ENCODE results near the gene KIAA0232. TPM values are rescaled to one million over a fixed set of nuclear protein-coding genes. Genes with fewer than 3 reads are reported as not detected.

Gene KIAA0232
- total RNA-seq, 1 donor, result 28.4 TPM

GRCh38 chr4:6855692-6856297 lies 73.3 kb downstream of the KIAA0232 start:
- H3K9me3 ChIP-seq (ENCODE audit: low read depth, low read length), result no peaks in the 10 kb centered on the region
- H3K4me1 ChIP-seq (ENCODE audit: insufficient read depth, low read length), result peaks cover 19% of the 10 kb centered on the region
- no peaks in the 10 kb centered on the region for H3K27me3 ChIP-seq (ENCODE audit: insufficient read depth, low read length)
- no peak overlapping the region for H3K4me3 ChIP-seq (ENCODE audit: low read length)

- Histone ChIP-seq H3K4me1 (ENCODE audit: insufficient read depth, low read length) (peaks cover 19% of the 10 kb centered on the region), H3K4me3 (ENCODE audit: low read length) (no peak overlapping the region), H3K9me3 (ENCODE audit: low read depth, low read length) (no peaks in the 10 kb centered on the region), H3K27me3 (ENCODE audit: insufficient read depth, low read length) (no peaks in the 10 kb centered on the region)
These were observed 73.9 kb downstream of the KIAA0232 start for GRCh38 chr4:6856391-6856790.

- Histone ChIP-seq H3K27me3 (ENCODE audit: insufficient read depth, low read length) (no peaks in the 10 kb centered on the region), H3K9me3 (ENCODE audit: low read depth, low read length) (no peaks in the 10 kb centered on the region), H3K4me1 (ENCODE audit: insufficient read depth, low read length) (peaks cover 19% of the 10 kb centered on the region), H3K4me3 (ENCODE audit: low read length) (no peak overlapping the region)
These were observed 74.7 kb downstream of the KIAA0232 start for GRCh38 chr4:6857009-6857882.

- Histone ChIP-seq H3K4me1 (ENCODE audit: insufficient read depth, low read length) (peaks cover 12% of the 10 kb centered on the region), H3K27me3 (ENCODE audit: insufficient read depth, low read length) (no peaks in the 10 kb centered on the region), H3K9me3 (ENCODE audit: low read depth, low read length) (no peaks in the 10 kb centered on the region), H3K4me3 (ENCODE audit: low read length) (no peak overlapping the region)
These were observed 76.5 kb downstream of the KIAA0232 start for GRCh38 chr4:6858997-6859396.

- no peaks in the 10 kb centered on the region for H3K27me3 ChIP-seq (ENCODE audit: insufficient read depth, low read length)
- H3K9me3 ChIP-seq (ENCODE audit: low read depth, low read length), result no peaks in the 10 kb centered on the region
- peaks cover 7% of the 10 kb centered on the region for H3K4me1 ChIP-seq (ENCODE audit: insufficient read depth, low read length)
- no peak overlapping the region for H3K4me3 ChIP-seq (ENCODE audit: low read length)
These were observed 77.0 kb downstream of the KIAA0232 start for GRCh38 chr4:6859543-6859942.

- Histone ChIP-seq H3K4me1 (ENCODE audit: insufficient read depth, low read length) (peaks cover 12% of the 10 kb centered on the region), H3K9me3 (ENCODE audit: low read depth, low read length) (no peaks in the 10 kb centered on the region), H3K4me3 (ENCODE audit: low read length) (no peak overlapping the region), H3K27me3 (ENCODE audit: insufficient read depth, low read length) (no peaks in the 10 kb centered on the region)
These were observed 85.9 kb downstream of the KIAA0232 start for GRCh38 chr4:6868386-6868785.

GRCh38 chr4:6869944-6870343 lies 87.4 kb downstream of the KIAA0232 start:
- peaks cover 22% of the 10 kb centered on the region for H3K4me1 ChIP-seq (ENCODE audit: insufficient read depth, low read length)
- H3K9me3 ChIP-seq (ENCODE audit: low read depth, low read length), result no peaks in the 10 kb centered on the region
- no peak overlapping the region for H3K4me3 ChIP-seq (ENCODE audit: low read length)
- H3K27me3 ChIP-seq (ENCODE audit: insufficient read depth, low read length), result no peaks in the 10 kb centered on the region

GRCh38 chr4:6873291-6873690 lies 90.8 kb downstream of the KIAA0232 start:
- Histone ChIP-seq H3K9me3 (ENCODE audit: low read depth, low read length) (no peaks in the 10 kb centered on the region), H3K4me3 (ENCODE audit: low read length) (no peak overlapping the region), H3K4me1 (ENCODE audit: insufficient read depth, low read length) (peaks cover 36% of the 10 kb centered on the region), H3K27me3 (ENCODE audit: insufficient read depth, low read length) (no peaks in the 10 kb centered on the region)

- Histone ChIP-seq H3K4me1 (ENCODE audit: insufficient read depth, low read length) (peaks cover 36% of the 10 kb centered on the region), H3K9me3 (ENCODE audit: low read depth, low read length) (no peaks in the 10 kb centered on the region), H3K4me3 (ENCODE audit: low read length) (no peak overlapping the region), H3K27me3 (ENCODE audit: insufficient read depth, low read length) (no peaks in the 10 kb centered on the region)
These were observed 91.4 kb downstream of the KIAA0232 start for GRCh38 chr4:6873792-6874461.

- Histone ChIP-seq H3K4me1 (ENCODE audit: insufficient read depth, low read length) (peaks cover 34% of the 10 kb centered on the region), H3K27me3 (ENCODE audit: insufficient read depth, low read length) (no peaks in the 10 kb centered on the region), H3K9me3 (ENCODE audit: low read depth, low read length) (no peaks in the 10 kb centered on the region), H3K4me3 (ENCODE audit: low read length) (no peak overlapping the region)
These were observed 92.5 kb downstream of the KIAA0232 start for GRCh38 chr4:6874981-6875380.

GRCh38 chr4:6875431-6875831 lies 92.9 kb downstream of the KIAA0232 start:
- Histone ChIP-seq H3K27me3 (ENCODE audit: insufficient read depth, low read length) (no peaks in the 10 kb centered on the region), H3K4me3 (ENCODE audit: low read length) (no peak overlapping the region), H3K4me1 (ENCODE audit: insufficient read depth, low read length) (peaks cover 30% of the 10 kb centered on the region), H3K9me3 (ENCODE audit: low read depth, low read length) (no peaks in the 10 kb centered on the region)

GRCh38 chr4:6876440-6876839 lies 93.9 kb downstream of the KIAA0232 start:
- Histone ChIP-seq H3K4me1 (ENCODE audit: insufficient read depth, low read length) (peaks cover 23% of the 10 kb centered on the region), H3K9me3 (ENCODE audit: low read depth, low read length) (no peaks in the 10 kb centered on the region), H3K4me3 (ENCODE audit: low read length) (no peak overlapping the region), H3K27me3 (ENCODE audit: insufficient read depth, low read length) (no peaks in the 10 kb centered on the region)

- no peaks in the 10 kb centered on the region for H3K27me3 ChIP-seq (ENCODE audit: insufficient read depth, low read length)
- H3K4me1 ChIP-seq (ENCODE audit: insufficient read depth, low read length), result peaks cover 23% of the 10 kb centered on the region
- no peak overlapping the region for H3K4me3 ChIP-seq (ENCODE audit: low read length)
- no peaks in the 10 kb centered on the region for H3K9me3 ChIP-seq (ENCODE audit: low read depth, low read length)
These were observed 94.5 kb downstream of the KIAA0232 start for GRCh38 chr4:6877067-6877466.

GRCh38 chr4:6878451-6879059 lies 96.0 kb downstream of the KIAA0232 start:
- no peaks in the 10 kb centered on the region for H3K27me3 ChIP-seq (ENCODE audit: insufficient read depth, low read length)
- peaks cover 23% of the 10 kb centered on the region for H3K4me1 ChIP-seq (ENCODE audit: insufficient read depth, low read length)
- H3K4me3 ChIP-seq (ENCODE audit: low read length), result no peak overlapping the region
- no peaks in the 10 kb centered on the region for H3K9me3 ChIP-seq (ENCODE audit: low read depth, low read length)

GRCh38 chr4:6880691-6881090 lies 98.2 kb downstream of the KIAA0232 start:
- H3K27me3 ChIP-seq (ENCODE audit: insufficient read depth, low read length), result no peaks in the 10 kb centered on the region
- H3K9me3 ChIP-seq (ENCODE audit: low read depth, low read length), result no peaks in the 10 kb centered on the region
- no peak overlapping the region for H3K4me3 ChIP-seq (ENCODE audit: low read length)
- peaks cover 16% of the 10 kb centered on the region for H3K4me1 ChIP-seq (ENCODE audit: insufficient read depth, low read length)

All from mononuclear cell (primary cell).